AG09309 (cell line): ENCODE data around the gene PIH1D1.

Source experiments
- DNase-seq: peaks from one replicate; pipeline ENCODE4 v3.0.0-alpha.2; 2010; ENCODE audit warnings: low read depth
- H3K4me3 ChIP-seq: 2 replicates; pipeline ENCODE4 v1.5.1; 2011; ENCODE audit warnings: mild to moderate bottlenecking, low read depth, low read length, moderate library complexity; ENCODE audit not compliant: control insufficient read depth
- CTCF ChIP-seq: IDR thresholded peaks from 2 replicates; pipeline ENCODE4 v1.5.1; 2011; ENCODE audit warnings: mild to moderate bottlenecking, low read depth, low read length, inconsistent platforms; ENCODE audit not compliant: insufficient read depth, control insufficient read depth; ENCODE audit errors: missing control alignments

PIH1D1 gene

GRCh38 chr19:49433240-49433901, 18.2 kb downstream of the PIH1D1 start:
- no peak for DNase-seq
- H3K4me3 ChIP-seq = no peak overlapping the region
- no peak for TF ChIP-seq CTCF

- no peak for TF ChIP-seq CTCF
- no peak overlapping the region for H3K4me3 ChIP-seq
- no peak for DNase-seq
Measured at GRCh38 chr19:49432141-49433073, 19.2 kb downstream of the PIH1D1 start.

- no peak for DNase-seq
- TF ChIP-seq CTCF = no peak
- H3K4me3 ChIP-seq = no peak overlapping the region
Measured at GRCh38 chr19:49431330-49431749, 20.3 kb downstream of the PIH1D1 start.

- TF ChIP-seq CTCF = peak; percentile 34
- no peak overlapping the region for H3K4me3 ChIP-seq
- no peak for DNase-seq
Measured at GRCh38 chr19:49430678-49431329, 20.8 kb downstream of the PIH1D1 start.

GRCh38 chr19:49430172-49430677, 21.4 kb downstream of the PIH1D1 start:
- no peak for TF ChIP-seq CTCF
- no peak overlapping the region for H3K4me3 ChIP-seq
- no peak for DNase-seq

GRCh38 chr19:49428547-49429451, 22.8 kb downstream of the PIH1D1 start:
- TF ChIP-seq CTCF = no peak
- no peak for DNase-seq

More at GRCh38 chr19:49428547-49429451, 22.8 kb downstream of the PIH1D1 start:
- H3K4me3 ChIP-seq = no peak overlapping the region
